Fibroblast of lung (primary cell): ENCODE measurements around the gene AMN.

Experiments
- CTCF ChIP-seq, 2 donors: IDR thresholded peaks in 1 of 2; conservative IDR thresholded peaks in 1 of 2; 1 replicate in 1 of 2; 2 replicates in 1 of 2; pipeline ENCODE4 v1.5.1; 2011 to 2012; ENCODE audit warnings: low read length in 2 of 2, control low read depth in 1 of 2, inconsistent platforms in 1 of 2, low read depth in 1 of 2, mild to moderate bottlenecking in 1 of 2
- EZH2 ChIP-seq: IDR thresholded peaks from 2 replicates; pipeline ENCODE4 v1.5.1; 2012; ENCODE audit warnings: low read length, control low read depth, mild to moderate bottlenecking; ENCODE audit errors: missing control alignments

GRCh38 chr14:102937331-102938175 lies 15.1 kb downstream of the AMN start:
- TF ChIP-seq EZH2: no peak
- no peak for TF ChIP-seq CTCF (conservative IDR thresholded peaks at IDR 0.05 in 1 of 2, IDR thresholded peaks at IDR 0.05 in 1 of 2; ENCODE audit: low read depth in 1 of 2, low read length in 2 of 2)
